GM12875 (cell line): Measurements from ENCODE around the gene SLC22A4.

Experiments used
- H3K4me3 ChIP-seq: one replicate; pipeline ENCODE4 v1.5.1; 2011; ENCODE audit warnings: low read depth, low read length, control low read depth
- TF ChIP-seq, protein P1 (sequence below): IDR thresholded peaks from 2 replicates; pipeline ENCODE4 v1.5.1; 2011; ENCODE audit warnings: low read depth, mild to moderate bottlenecking, control low read depth, inconsistent platforms, low read length, moderate library complexity, borderline replicate concordance; ENCODE audit not compliant: insufficient read depth

The SLC22A4 gene

DNA sequence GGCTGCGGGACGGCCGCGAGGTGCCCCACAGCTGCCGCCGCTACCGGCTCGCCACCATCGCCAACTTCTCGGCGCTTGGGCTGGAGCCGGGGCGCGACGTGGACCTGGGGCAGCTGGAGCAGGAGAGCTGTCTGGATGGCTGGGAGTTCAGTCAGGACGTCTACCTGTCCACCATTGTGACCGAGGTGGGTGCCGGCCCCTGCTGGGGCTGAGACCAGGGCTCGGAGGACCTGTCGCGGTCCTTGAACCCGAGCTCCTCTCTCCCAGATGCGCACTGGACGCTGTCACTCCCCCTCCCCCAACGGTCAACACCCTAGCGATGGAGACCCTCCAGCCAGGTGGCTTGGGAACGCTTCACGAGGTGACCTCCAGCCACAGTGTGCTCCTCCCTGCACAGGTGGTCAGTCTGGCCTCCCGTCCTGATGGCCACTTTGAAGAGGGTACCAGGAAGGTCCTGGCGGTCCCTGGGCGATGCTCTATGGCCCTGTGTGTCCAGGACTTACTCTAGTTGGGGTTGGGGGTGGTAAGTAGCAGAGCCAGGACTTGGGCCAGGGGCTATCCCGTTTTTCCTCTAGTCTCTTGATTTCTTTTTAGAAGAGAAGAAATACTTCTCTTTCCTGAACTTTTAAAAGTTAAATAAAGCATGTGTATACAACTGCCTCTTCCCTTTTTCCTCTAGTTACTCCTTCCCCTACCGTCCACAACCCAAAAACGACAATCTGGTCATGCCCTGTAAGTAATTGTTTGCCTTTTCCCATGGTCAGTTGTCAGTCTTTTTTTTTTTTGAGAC lies 76.2 kb downstream of the SLC22A4 start:
- TF ChIP-seq, protein P1, sequence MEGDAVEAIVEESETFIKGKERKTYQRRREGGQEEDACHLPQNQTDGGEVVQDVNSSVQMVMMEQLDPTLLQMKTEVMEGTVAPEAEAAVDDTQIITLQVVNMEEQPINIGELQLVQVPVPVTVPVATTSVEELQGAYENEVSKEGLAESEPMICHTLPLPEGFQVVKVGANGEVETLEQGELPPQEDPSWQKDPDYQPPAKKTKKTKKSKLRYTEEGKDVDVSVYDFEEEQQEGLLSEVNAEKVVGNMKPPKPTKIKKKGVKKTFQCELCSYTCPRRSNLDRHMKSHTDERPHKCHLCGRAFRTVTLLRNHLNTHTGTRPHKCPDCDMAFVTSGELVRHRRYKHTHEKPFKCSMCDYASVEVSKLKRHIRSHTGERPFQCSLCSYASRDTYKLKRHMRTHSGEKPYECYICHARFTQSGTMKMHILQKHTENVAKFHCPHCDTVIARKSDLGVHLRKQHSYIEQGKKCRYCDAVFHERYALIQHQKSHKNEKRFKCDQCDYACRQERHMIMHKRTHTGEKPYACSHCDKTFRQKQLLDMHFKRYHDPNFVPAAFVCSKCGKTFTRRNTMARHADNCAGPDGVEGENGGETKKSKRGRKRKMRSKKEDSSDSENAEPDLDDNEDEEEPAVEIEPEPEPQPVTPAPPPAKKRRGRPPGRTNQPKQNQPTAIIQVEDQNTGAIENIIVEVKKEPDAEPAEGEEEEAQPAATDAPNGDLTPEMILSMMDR, result no peak
- peak overlapping the region; percentile 69 for H3K4me3 ChIP-seq

DNA sequence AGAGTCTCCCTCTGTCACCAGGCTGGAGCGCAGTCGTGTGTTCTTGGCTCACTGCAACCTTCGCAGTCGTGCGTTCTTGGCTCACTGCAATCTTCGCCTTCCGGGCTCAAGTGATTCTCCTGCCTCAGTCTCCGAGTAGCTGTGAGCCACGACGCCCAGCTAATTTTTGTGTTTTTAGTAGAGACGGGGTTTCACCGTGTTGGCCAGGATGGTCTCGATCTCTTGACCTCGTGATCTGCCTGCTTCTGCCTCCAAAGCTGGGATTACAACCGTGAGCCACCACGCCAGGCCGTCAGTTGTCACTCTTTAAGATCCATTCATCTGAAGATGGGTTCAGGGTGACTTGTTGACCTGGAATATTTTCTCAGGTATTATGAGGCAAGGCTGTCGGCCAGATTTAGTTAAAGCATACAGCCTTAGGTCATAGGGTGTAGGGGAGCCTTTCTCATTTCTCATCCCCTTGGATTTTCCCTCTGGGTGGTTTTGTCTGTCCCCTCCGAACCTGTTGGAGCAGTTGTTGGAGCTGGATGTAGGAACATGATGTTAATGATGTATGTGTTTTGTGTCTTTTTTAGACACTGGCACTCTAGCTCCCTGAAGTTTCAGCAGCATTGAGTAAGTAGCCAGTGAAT lies 76.9 kb downstream of the SLC22A4 start:
- TF ChIP-seq, protein P1, result no peak

GRCh38 chr5:132371603-132371994 lies 77.4 kb downstream of the SLC22A4 start:
- H3K4me3 ChIP-seq, result no peak overlapping the region
- TF ChIP-seq, protein P1, result no peak

More for the DNA sequence above, 76.9 kb downstream of the SLC22A4 start:
- H3K4me3 ChIP-seq, result no peak overlapping the region

DNA sequence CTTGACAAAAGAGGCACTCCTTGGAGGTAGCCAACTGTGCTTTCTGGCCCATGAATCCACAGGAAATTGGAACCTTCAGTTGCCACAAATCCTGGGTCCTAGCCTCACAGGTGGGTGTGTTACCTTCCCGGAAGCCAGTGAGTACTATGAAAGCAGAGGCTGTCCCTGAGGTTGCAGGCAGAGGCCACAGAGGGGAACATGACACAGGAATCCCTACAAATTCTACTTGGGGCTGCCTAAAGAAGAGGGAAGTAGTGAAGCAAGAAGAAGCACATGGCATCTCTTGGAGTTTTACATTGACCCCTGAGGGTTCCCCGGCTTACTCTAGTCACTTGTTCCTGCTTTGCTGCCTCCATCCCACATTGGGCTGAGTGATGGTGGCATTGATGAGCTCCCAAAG lies 77.9 kb downstream of the SLC22A4 start:
- H3K4me3 ChIP-seq, result no peak overlapping the region
- TF ChIP-seq, protein P1, result no peak

- no peak overlapping the region for H3K4me3 ChIP-seq
- TF ChIP-seq, protein P1, result no peak
Measured at GRCh38 chr5:132372542-132372941, 78.3 kb downstream of the SLC22A4 start.

DNA sequence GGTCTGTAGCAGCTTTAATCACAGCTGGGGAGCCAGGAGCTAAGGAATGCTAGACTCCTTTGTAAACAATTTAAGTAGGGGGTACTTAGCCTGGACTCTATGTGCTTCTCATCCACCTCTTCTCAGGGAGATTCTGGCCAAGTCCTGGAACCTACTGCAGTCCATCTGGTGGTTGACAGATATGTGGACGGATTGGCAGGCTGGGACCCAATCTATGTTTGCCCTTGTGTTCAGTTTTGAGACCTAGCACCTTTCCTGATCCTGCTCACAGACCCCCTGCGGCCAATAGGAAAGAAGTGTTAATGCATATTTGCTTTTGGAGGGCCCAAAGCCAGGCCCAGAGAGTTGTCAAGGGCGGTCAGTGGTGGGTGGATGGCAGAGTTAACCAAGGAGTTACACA lies 81.8 kb downstream of the SLC22A4 start:
- TF ChIP-seq, protein P1, result no peak
- H3K4me3 ChIP-seq, result no peak overlapping the region
